ENCODE results near the gene TACR2. TPM values are rescaled to one million over a fixed set of nuclear protein-coding genes. Genes with fewer than 3 reads are reported as not detected.
A peak's percentile ranks its signal among the peaks of the same experiment; 100 is the strongest.

The TACR2 gene
- total RNA-seq: 1 to 10 TPM in 2 of 6 donors, under 1 TPM in 1, not detected in 3; 0.94 to 1.4 (median 1.2) TPM

DNA sequence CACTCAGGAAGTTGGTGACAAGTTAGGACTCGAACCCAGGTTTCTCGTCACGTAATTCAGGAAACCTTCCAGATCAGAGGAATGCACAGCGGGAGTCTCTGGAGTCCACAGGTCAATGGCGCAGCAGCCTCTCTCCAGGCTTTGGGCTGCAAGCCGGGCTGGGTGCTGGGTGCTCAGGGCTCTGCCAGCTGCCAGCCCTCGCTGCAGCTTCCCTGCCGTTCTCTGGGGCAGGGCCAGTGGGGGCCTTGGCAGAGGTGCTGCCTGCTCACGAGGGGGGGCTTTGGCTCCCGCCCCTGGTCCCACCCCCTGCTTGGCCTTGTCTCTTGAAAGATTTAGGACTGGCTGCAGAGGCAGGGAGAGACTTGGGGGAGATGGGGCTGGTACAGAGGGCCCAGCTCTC is at the start of gene TACR2:
Gene TACR2, minus strand, starts transcription at position 224 of the 400 bp plus-strand sequence. CDS start 595 bp downstream, outside the sequence.
- Histone ChIP-seq H3K27me3 (no peaks in the 10 kb centered on the region), H3K9me3 (no peaks in the 10 kb centered on the region), H3K4me1 (peaks cover 6 to 13% (median 9%) of the 10 kb centered on the region in 4 donors), H3K27ac (no peak within 1 kb of the TSS), H3K4me3 (no peak within 1 kb of the TSS), H3K36me3 (no peaks in the 10 kb centered on the region)
- DNase-seq (peak in 1 of 2 donors; percentile 73), ATAC-seq (ENCODE audit: low FRiP score in 2 of 2) (no peak)
- 74 to 85% methylated on average over 5 to 10 of the region's 10 CpGs for WGBS, 2 donors
- no peak for TF ChIP-seq EP300 (IDR thresholded peaks at IDR 0.05)
- TF ChIP-seq, protein P1, sequence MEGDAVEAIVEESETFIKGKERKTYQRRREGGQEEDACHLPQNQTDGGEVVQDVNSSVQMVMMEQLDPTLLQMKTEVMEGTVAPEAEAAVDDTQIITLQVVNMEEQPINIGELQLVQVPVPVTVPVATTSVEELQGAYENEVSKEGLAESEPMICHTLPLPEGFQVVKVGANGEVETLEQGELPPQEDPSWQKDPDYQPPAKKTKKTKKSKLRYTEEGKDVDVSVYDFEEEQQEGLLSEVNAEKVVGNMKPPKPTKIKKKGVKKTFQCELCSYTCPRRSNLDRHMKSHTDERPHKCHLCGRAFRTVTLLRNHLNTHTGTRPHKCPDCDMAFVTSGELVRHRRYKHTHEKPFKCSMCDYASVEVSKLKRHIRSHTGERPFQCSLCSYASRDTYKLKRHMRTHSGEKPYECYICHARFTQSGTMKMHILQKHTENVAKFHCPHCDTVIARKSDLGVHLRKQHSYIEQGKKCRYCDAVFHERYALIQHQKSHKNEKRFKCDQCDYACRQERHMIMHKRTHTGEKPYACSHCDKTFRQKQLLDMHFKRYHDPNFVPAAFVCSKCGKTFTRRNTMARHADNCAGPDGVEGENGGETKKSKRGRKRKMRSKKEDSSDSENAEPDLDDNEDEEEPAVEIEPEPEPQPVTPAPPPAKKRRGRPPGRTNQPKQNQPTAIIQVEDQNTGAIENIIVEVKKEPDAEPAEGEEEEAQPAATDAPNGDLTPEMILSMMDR (IDR thresholded peaks at IDR 0.05): no peak
- TF ChIP-seq POLR2A (IDR thresholded peaks at IDR 0.05): no peak
- TF ChIP-seq POLR2AphosphoS5 (IDR thresholded peaks at IDR 0.05): no peak

GRCh38 chr10:69466158-69466490 is 49.4 kb upstream of the TACR2 start:
- ATAC-seq (ENCODE audit: low FRiP score in 2 of 2) (no peak), DNase-seq (no peak)
- Histone ChIP-seq H3K9me3 (no peaks in the 10 kb centered on the region), H3K4me1 (peaks cover 57 to 69% (median 65%) of the 10 kb centered on the region in 4 donors), H3K36me3 (no peaks in the 10 kb centered on the region), H3K4me3 (no peak overlapping the region), H3K27ac (peak overlapping the region in 3 of 4 donors; percentile 67 to 83 (median 75)), H3K27me3 (no peaks in the 10 kb centered on the region)
- WGBS, 2 donors: 51 to 53% methylated on average over 5 of the region's 5 CpGs
- TF ChIP-seq POLR2AphosphoS5 (IDR thresholded peaks at IDR 0.05) (no peak), EP300 (IDR thresholded peaks at IDR 0.05) (no peak), POLR2A (IDR thresholded peaks at IDR 0.05) (no peak)
- TF ChIP-seq, protein P1 (IDR thresholded peaks at IDR 0.05): no peak

GRCh38 chr10:69465457-69466157 is 48.9 kb upstream of the TACR2 start:
- WGBS, 2 donors: 70 to 75% methylated on average over 9 of the region's 9 CpGs
- Histone ChIP-seq H3K27me3 (no peaks in the 10 kb centered on the region), H3K36me3 (no peaks in the 10 kb centered on the region), H3K9me3 (no peaks in the 10 kb centered on the region), H3K4me1 (peaks cover 62 to 73% (median 71%) of the 10 kb centered on the region in 4 donors), H3K4me3 (no peak overlapping the region), H3K27ac (peak overlapping the region; percentile 67 to 83 (median 73))
- TF ChIP-seq POLR2A (IDR thresholded peaks at IDR 0.05) (no peak), POLR2AphosphoS5 (IDR thresholded peaks at IDR 0.05) (no peak), EP300 (IDR thresholded peaks at IDR 0.05) (no peak)
- TF ChIP-seq, protein P1 (IDR thresholded peaks at IDR 0.05): no peak
- DNase-seq (no peak), ATAC-seq (ENCODE audit: low FRiP score in 2 of 2) (no peak)

GRCh38 chr10:69464801-69465401 is 48.2 kb upstream of the TACR2 start:
- Histone ChIP-seq H3K9me3 (no peaks in the 10 kb centered on the region), H3K36me3 (no peaks in the 10 kb centered on the region), H3K27me3 (no peaks in the 10 kb centered on the region), H3K4me1 (peaks cover 70 to 80% (median 77%) of the 10 kb centered on the region in 4 donors), H3K4me3 (no peak overlapping the region), H3K27ac (peak overlapping the region; percentile 67 to 83 (median 73))
- peak; percentile 35 to 65 for ATAC-seq (ENCODE audit: low FRiP score in 2 of 2)
- DNase-seq: peak in 1 of 2 donors; percentile 41
- TF ChIP-seq, protein P1 (IDR thresholded peaks at IDR 0.05): peak in 2 of 6 experiments; percentile 12 to 16
- peak in 1 of 2 donors; percentile 31 for TF ChIP-seq POLR2AphosphoS5 (IDR thresholded peaks at IDR 0.05)
- TF ChIP-seq POLR2A (IDR thresholded peaks at IDR 0.05): no peak
- WGBS, 2 donors: 40 to 47% methylated on average over 1 to 2 of the region's 2 CpGs

Measured in upper lobe of left lung (tissue), 6 donors.